Kidney (tissue), 14 donors: ENCODE data around the gene LCN6. TPM values are rescaled to one million over a fixed set of nuclear protein-coding genes. Genes with fewer than 3 reads are reported as not detected.

Experiments
- DNase-seq, 5 donors: peaks; one replicate each; pipeline ENCODE4 v3.0.0-alpha.2; 2013 to 2020
- FAIRE-seq: peaks from 2 replicates; lab custom pipeline; 2012; peaks lifted over from hg19 to GRCh38; lab: Jason Lieb, UNC
- H3K27ac ChIP-seq, 2 donors: one replicate each; pipeline ENCODE4 v1.7.0; 2013; ENCODE audit warnings: low read depth in 2 of 2, low read length in 2 of 2, inconsistent platforms in 1 of 2
- H3K27me3 ChIP-seq: one replicate; pipeline ENCODE4 v1.7.1; 2013; ENCODE audit warnings: low read length, inconsistent platforms; ENCODE audit not compliant: control insufficient read depth, insufficient read depth
- H3K36me3 ChIP-seq, 3 donors: one replicate each; pipeline versions ENCODE4 v1.7.0 to v1.7.1; 2013; ENCODE audit warnings: low read length in 3 of 3, control low read depth in 1 of 3, inconsistent platforms in 1 of 3; ENCODE audit not compliant: insufficient read depth in 3 of 3, control insufficient read depth in 2 of 3
- H3K4me1 ChIP-seq, 3 donors: one replicate each; pipeline versions ENCODE4 v1.7.0 to v1.7.1; 2013; ENCODE audit warnings: low read length in 3 of 3, inconsistent platforms in 1 of 3, low read depth in 1 of 3; ENCODE audit not compliant: control insufficient read depth in 2 of 3, insufficient read depth in 2 of 3
- H3K4me3 ChIP-seq, 3 donors: one replicate each; pipeline versions ENCODE4 v1.7.0 to v1.8.1; 2013; ENCODE audit warnings: low read length in 3 of 3, control low read depth in 1 of 3, inconsistent platforms in 1 of 3
- H3K9ac ChIP-seq, 3 donors: one replicate each; pipeline versions ENCODE4 v1.7.0 to v1.7.1; 2013; ENCODE audit warnings: low read length in 3 of 3, control low read depth in 1 of 3, inconsistent platforms in 1 of 3
- H3K9me3 ChIP-seq, 3 donors: one replicate each; pipeline versions ENCODE4 v1.7.0 to v1.7.1; 2013; ENCODE audit warnings: low read length in 3 of 3, control low read depth in 1 of 3, inconsistent platforms in 1 of 3; ENCODE audit not compliant: control insufficient read depth in 2 of 3, insufficient read depth in 1 of 3
- intact Hi-C: fragments of 100-400 bp; cut with DNase I; formaldehyde crosslinking; loops from one replicate; pipeline ENCODE4 v1.11.1; 2022
- polyA plus RNA-seq: library from polyadenylated mRNA; stranded (reverse); fragments of 350-450 nt; fragmentation: Illumina TruSeq; extraction: RNeasy Lipid Tissue Mini Kit (QIAGEN cat#74804); gene quantifications from one replicate; pipeline ENCODE4 v1.2.3, GENCODE V29; 2014; ENCODE audit warnings: low read depth, low replicate concordance; ENCODE audit not compliant: insufficient read depth
- total RNA-seq: library from RNA; stranded (reverse); fragmentation: NEBNext Ultra II Directional; extraction: Animal tissue kit (Norgen Biotek cat#: 25700); gene quantifications from one replicate; pipeline ENCODE4 v1.2.1, GENCODE V29; 2021
- TF ChIP-seq, protein P1 (sequence below): IDR thresholded peaks from 3 replicates; pipeline ENCODE4 v1.5.1; 2012; ENCODE audit warnings: mild to moderate bottlenecking, moderate library complexity, borderline replicate concordance; ENCODE audit not compliant: insufficient read depth; ENCODE audit errors: extremely low read depth
- donor health status: control.
- donor health status: control.
- donor health status: control.
- donor health status: control.
- donor health status: control.
- donor health status: DM: yes; HTN: yes; CAD: no.
- donor health status: Normal renal cell carcinoma (clear cell type).

The LCN6 gene
- total and polyA plus RNA-seq, 2 donors from 2014 or later = 16.0 TPM; not detected in 1

DNA sequence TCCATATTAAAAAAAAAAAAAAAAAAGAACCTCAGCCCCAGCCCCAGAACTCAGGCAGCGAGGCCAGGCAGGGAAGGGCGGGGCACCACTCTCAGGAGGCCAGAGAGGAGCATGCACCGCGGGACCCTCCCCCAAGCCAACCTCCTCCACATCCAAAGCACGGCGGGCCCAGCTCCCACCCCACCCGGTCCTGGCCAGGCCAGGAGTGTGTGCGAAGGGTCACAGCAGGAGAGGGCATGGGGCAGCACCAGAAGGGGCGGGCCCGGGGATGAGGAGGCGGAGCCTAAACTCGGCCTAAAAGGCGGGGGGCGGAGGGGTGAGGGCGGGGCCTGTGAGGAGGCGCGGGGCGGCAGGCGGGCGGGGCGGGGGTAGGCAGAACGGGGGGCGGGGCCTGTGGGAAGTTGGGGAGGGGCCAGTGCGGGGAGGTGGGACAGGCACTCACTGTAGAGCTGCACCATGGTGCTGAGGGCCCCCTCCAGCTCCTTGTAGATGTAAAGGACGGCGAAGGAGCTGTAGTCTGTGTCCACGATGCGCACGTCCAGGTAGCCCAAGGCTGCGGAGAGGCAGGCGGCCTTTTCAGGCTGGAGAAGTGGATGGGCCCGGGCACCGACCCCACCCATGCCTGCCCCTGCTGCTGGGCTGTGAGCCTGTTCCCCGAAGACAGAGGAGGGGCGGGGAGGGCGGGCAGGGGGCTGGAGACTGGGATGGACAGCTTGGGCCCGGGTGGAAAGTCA, 14.8 kb upstream of the LCN6 start:
- FAIRE-seq (no peak), DNase-seq (peak; percentile 64 to 91 (median 77))
- Histone ChIP-seq H3K27ac (no peak overlapping the region), H3K27me3 (no peaks in the 10 kb centered on the region), H3K9ac (no peak overlapping the region), H3K9me3 (no peaks in the 10 kb centered on the region), H3K36me3 (no peaks in the 10 kb centered on the region), H3K4me3 (no peak overlapping the region), H3K4me1 (no peaks in the 10 kb centered on the region)
- intact Hi-C loops = no loop called here
- TF ChIP-seq, protein P1, sequence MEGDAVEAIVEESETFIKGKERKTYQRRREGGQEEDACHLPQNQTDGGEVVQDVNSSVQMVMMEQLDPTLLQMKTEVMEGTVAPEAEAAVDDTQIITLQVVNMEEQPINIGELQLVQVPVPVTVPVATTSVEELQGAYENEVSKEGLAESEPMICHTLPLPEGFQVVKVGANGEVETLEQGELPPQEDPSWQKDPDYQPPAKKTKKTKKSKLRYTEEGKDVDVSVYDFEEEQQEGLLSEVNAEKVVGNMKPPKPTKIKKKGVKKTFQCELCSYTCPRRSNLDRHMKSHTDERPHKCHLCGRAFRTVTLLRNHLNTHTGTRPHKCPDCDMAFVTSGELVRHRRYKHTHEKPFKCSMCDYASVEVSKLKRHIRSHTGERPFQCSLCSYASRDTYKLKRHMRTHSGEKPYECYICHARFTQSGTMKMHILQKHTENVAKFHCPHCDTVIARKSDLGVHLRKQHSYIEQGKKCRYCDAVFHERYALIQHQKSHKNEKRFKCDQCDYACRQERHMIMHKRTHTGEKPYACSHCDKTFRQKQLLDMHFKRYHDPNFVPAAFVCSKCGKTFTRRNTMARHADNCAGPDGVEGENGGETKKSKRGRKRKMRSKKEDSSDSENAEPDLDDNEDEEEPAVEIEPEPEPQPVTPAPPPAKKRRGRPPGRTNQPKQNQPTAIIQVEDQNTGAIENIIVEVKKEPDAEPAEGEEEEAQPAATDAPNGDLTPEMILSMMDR = no peak

DNA sequence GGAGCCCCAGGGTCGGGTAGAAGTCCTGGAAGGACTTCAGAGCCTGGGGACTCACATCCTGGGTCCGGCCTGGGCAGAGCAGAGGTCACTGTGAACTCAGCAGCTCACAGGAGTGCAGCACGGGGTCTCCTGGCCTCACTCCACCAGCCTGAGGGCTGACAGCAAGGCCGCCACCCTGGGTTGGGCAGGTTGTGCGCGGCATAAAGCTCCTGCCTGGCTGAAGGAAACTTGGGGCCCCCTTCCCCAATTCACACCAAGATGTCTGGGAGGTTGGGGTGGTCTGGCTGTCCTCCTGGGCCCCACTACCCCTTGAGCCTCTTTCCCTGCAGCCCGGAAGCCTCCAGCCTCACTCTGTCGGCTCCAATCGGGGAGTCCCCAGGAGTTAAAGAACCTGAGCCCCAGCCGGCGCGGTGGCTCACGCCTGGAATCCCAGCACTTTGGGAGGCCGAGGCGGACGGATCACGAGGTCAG, 13.9 kb upstream of the LCN6 start:
- H3K4me3 ChIP-seq = no peak overlapping the region
- no peaks in the 10 kb centered on the region for H3K36me3 ChIP-seq
- no peak overlapping the region for H3K9ac ChIP-seq
- no peaks in the 10 kb centered on the region for H3K4me1 ChIP-seq
- DNase-seq = peak in 1 of 5 donors; percentile 63
- no peaks in the 10 kb centered on the region for H3K27me3 ChIP-seq
- intact Hi-C loops = no loop called here
- TF ChIP-seq, protein P1 = no peak
- no peak for FAIRE-seq
- H3K9me3 ChIP-seq = no peaks in the 10 kb centered on the region
- no peak overlapping the region for H3K27ac ChIP-seq

DNA sequence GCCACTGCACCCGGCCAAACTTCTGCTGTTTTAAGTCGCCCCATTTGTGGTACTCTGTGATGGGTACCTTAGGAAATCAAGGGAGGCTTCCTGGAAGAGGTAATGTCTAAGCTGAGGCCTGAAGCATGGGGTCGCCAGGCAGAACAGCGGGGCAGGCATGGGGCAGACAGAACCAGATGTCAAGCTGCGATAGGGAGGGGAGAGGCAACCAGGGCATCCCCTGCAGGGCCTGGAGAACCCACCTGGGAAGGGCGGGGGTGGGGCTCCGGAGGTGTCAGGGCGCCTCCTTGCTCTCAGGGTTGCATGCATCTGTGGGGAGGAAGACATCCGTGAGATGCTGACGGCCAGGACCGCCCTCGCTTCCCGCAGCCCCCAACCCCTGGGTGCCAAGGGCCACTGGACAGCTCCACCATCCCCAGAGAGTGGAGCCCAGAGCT, 13.2 kb upstream of the LCN6 start:
- TF ChIP-seq, protein P1 = no peak
- Histone ChIP-seq H3K9me3 (no peaks in the 10 kb centered on the region), H3K9ac (no peak overlapping the region), H3K4me3 (no peak overlapping the region), H3K27ac (no peak overlapping the region), H3K4me1 (no peaks in the 10 kb centered on the region), H3K36me3 (no peaks in the 10 kb centered on the region), H3K27me3 (no peaks in the 10 kb centered on the region)
- DNase-seq = peak in 2 of 5 donors; percentile 60 to 66
- no peak for FAIRE-seq
- intact Hi-C loops = no loop called here
